Cardiac fibroblast (primary cell): ENCODE results near the gene DISP3.

Experiments
- DNase-seq, 2 donors: peaks; one replicate each; pipeline versions ENCODE4 v3.0.0 to v3.0.0-alpha.2; 2010; ENCODE audit warnings: low read depth in 2 of 2
- H3K4me3 ChIP-seq, 2 donors: replicated peaks in 1 of 2; 1 replicate in 1 of 2; 2 replicates in 1 of 2; pipeline ENCODE4 v1.5.1; 2011; ENCODE audit warnings: low read depth in 2 of 2, low read length in 2 of 2, mild to moderate bottlenecking in 2 of 2, moderate library complexity in 1 of 2
- TF ChIP-seq, protein P1 (sequence below): IDR thresholded peaks from one replicate; pipeline ENCODE4 v1.5.1; 2011; ENCODE audit warnings: low read depth, mild to moderate bottlenecking, low read length, inconsistent platforms

Gene DISP3

GRCh38 chr1:11522400-11523235 is 43.7 kb downstream of the DISP3 start:
- DNase-seq: no peak
- TF ChIP-seq, protein P1, sequence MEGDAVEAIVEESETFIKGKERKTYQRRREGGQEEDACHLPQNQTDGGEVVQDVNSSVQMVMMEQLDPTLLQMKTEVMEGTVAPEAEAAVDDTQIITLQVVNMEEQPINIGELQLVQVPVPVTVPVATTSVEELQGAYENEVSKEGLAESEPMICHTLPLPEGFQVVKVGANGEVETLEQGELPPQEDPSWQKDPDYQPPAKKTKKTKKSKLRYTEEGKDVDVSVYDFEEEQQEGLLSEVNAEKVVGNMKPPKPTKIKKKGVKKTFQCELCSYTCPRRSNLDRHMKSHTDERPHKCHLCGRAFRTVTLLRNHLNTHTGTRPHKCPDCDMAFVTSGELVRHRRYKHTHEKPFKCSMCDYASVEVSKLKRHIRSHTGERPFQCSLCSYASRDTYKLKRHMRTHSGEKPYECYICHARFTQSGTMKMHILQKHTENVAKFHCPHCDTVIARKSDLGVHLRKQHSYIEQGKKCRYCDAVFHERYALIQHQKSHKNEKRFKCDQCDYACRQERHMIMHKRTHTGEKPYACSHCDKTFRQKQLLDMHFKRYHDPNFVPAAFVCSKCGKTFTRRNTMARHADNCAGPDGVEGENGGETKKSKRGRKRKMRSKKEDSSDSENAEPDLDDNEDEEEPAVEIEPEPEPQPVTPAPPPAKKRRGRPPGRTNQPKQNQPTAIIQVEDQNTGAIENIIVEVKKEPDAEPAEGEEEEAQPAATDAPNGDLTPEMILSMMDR: no peak
- H3K4me3 ChIP-seq: no peak overlapping the region

- no peak for DNase-seq
- H3K4me3 ChIP-seq: no peak overlapping the region
- TF ChIP-seq, protein P1: no peak
Measured at GRCh38 chr1:11523261-11523660, 44.3 kb downstream of the DISP3 start.

DNA sequence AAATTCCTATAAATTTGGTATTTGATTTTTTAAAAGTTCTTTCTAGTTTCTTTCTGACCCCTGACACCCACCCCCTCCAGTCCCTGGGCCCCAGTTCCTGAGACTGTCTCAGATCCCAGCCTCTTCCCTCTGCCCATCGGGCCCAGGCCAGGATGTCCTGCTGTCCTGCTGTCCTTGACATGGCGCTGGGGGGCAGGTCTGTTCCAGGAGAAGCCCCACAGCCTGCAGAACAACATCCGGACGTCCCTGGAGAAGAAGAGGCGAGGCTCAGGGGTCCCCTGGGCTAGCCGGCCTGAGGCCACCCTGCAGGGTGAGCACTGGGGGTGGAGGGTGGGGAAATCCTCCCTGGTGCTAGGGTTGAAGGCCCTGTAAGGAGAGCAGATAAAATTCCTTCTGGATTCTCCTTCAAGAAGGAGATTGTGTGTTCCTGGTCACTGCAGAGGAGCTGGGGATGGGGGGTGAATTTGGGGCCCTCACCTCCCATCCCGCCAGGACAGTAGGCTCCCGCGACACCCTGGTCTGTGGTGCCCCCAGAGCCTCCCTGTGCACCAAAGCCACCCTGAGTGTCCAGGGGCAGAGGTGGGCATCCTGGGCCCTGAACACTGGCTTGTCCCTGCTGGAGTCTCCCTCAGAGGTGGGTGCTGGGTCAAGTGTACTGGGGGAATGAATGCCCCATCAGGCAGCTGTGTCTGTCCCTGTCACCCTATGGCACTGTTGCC is 45.0 kb downstream of the DISP3 start:
- H3K4me3 ChIP-seq: no peak overlapping the region
- TF ChIP-seq, protein P1: no peak

DNA sequence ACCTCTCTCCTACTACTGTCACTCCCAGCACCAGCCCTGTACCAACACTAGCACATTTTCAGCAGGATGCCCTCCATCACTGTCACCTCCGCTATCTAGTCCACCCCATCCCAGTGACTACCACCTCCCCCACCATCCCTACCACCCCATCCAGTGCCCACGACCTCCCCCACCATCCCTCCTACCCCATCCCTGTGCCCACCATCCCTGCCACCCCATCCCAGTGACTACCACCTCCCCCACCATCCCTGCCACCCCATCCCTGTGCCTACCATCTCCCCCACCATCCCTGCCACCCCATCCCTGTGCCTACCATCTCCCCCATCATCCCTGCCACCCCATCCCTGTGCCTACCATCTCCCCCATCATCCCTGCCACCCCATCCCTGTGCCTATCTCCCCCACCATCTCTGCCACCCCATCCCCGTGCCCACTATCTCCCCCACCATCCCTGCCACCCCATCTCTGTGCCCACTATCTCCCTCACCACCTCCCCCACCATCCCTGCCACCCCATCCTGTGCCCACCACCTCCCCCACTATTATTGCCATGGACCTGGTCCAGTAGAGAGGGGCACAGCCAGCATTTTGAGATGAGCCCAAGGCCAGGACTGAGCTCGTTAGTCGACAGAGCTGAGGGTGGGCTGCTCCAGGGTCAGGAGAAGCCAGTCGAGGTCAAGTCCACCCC is 45.7 kb downstream of the DISP3 start:
- H3K4me3 ChIP-seq: no peak overlapping the region
- DNase-seq: no peak
- TF ChIP-seq, protein P1: no peak

More for the DNA sequence above, 45.0 kb downstream of the DISP3 start:
- no peak for DNase-seq

GRCh38 chr1:11525151-11525505 is 46.2 kb downstream of the DISP3 start:
- DNase-seq: no peak
- no peak overlapping the region for H3K4me3 ChIP-seq
- TF ChIP-seq, protein P1: no peak

- TF ChIP-seq, protein P1: no peak
- DNase-seq: no peak
- H3K4me3 ChIP-seq: no peak overlapping the region
Measured at GRCh38 chr1:11525516-11525915, 46.6 kb downstream of the DISP3 start.
